IMR-90 (cell line): ENCODE measurements around the gene L3MBTL4. TPM values are rescaled to one million over a fixed set of nuclear protein-coding genes. Genes with fewer than 3 reads are reported as not detected.
A peak's percentile ranks its signal among the peaks of the same experiment; 100 is the strongest.

Experiments used
- ATAC-seq: fragments of 200-7000 bp; cut with Tn5 transposase; 2 replicates; pipeline ENCODE4 v1.9.1; 2020; ENCODE audit warnings: low read depth, mild to moderate bottlenecking, moderate library complexity
- BruUV-seq: library from RNA; stranded (reverse); fragments of 400-500 nt; replicated peaks from 2 replicates; lab custom pipeline; 2021; lab: Mats Ljungman, UMichigan
- CTCF ChIA-PET: fragments of 300-600 bp; formaldehyde crosslinking; extraction: SDS; loops from one replicate; lab custom pipeline; 2021; ENCODE audit warnings: antibody characterized with exemption; lab: Yijun Ruan, JAX
- POLR2A ChIA-PET: fragments of 300-600 bp; sonication (Branson Sonifier 250); formaldehyde crosslinking; loops from one replicate; lab custom pipeline; 2022; ENCODE audit warnings: antibody characterized with exemption; ENCODE audit not compliant: unreplicated experiment; lab: Charles Lee
- DNase-seq: peaks from one replicate; pipeline ENCODE4 v3.0.0; 2013
- H2AFZ ChIP-seq: replicated peaks from 2 replicates; pipeline ENCODE3; 2013; ENCODE audit warnings: low read length, mild to moderate bottlenecking; ENCODE audit not compliant: poor library complexity
- H2AK5ac ChIP-seq: 2 replicates; pipeline ENCODE4 v1.6.1; 2013; ENCODE audit warnings: low read depth, low read length, inconsistent platforms
- H2AK9ac ChIP-seq: replicated peaks from 2 replicates; pipeline ENCODE3; 2013; ENCODE audit warnings: mild to moderate bottlenecking, low read depth, low read length, moderate library complexity; ENCODE audit not compliant: poor library complexity
- H2BK120ac ChIP-seq: 2 replicates; pipeline ENCODE4 v1.6.1; 2013; ENCODE audit warnings: low read depth, low read length, inconsistent platforms
- H2BK15ac ChIP-seq: 3 replicates; pipeline ENCODE4 v1.6.1; 2013; ENCODE audit warnings: low read depth, low read length, inconsistent platforms
- H2BK20ac ChIP-seq: 2 replicates; pipeline ENCODE4 v1.6.1; 2013; ENCODE audit warnings: low read depth, mild to moderate bottlenecking, inconsistent platforms, low read length, moderate library complexity
- H2BK5ac ChIP-seq: 2 replicates; pipeline ENCODE4 v1.6.1; 2013; ENCODE audit warnings: mild to moderate bottlenecking, low read depth, low read length, inconsistent platforms; ENCODE audit not compliant: poor library complexity, severe bottlenecking
- H3K14ac ChIP-seq: replicated peaks from 2 replicates; pipeline ENCODE4 v1.6.1; 2013; ENCODE audit warnings: low read depth, low read length, inconsistent platforms
- H3K18ac ChIP-seq: 2 replicates; pipeline ENCODE4 v1.6.1; 2013; ENCODE audit warnings: low read depth, low read length, control low read depth
- H3K23ac ChIP-seq: 2 replicates; pipeline ENCODE4 v1.6.1; 2013; ENCODE audit warnings: low read depth, low read length, inconsistent platforms
- H3K27ac ChIP-seq: 2 replicates; pipeline ENCODE4 v1.5.1; 2013; ENCODE audit warnings: mild to moderate bottlenecking, control low read depth, low read length; ENCODE audit not compliant: insufficient read depth
- H3K27me3 ChIP-seq: 2 replicates; pipeline ENCODE4 v1.6.1; 2013; ENCODE audit warnings: low read length; ENCODE audit not compliant: control insufficient read depth, insufficient read depth
- H3K36me3 ChIP-seq: 2 replicates; pipeline ENCODE4 v1.6.1; 2013; ENCODE audit warnings: low read length, mixed read lengths; ENCODE audit not compliant: control insufficient read depth, insufficient read depth
- H3K4ac ChIP-seq: 2 replicates; pipeline ENCODE4 v1.6.1; 2013; ENCODE audit warnings: low read depth, low read length, inconsistent platforms
- H3K4me1 ChIP-seq: 2 replicates; pipeline ENCODE4 v1.6.1; 2013; ENCODE audit warnings: low read length, mixed read lengths; ENCODE audit not compliant: control insufficient read depth, insufficient read depth
- H3K4me2 ChIP-seq: 2 replicates; pipeline ENCODE4 v1.6.1; 2013; ENCODE audit warnings: low read depth, mild to moderate bottlenecking, control low read depth, low read length, moderate library complexity
- H3K4me3 ChIP-seq: 2 replicates; pipeline ENCODE4 v1.5.1; 2013; ENCODE audit warnings: low read depth, mild to moderate bottlenecking, control low read depth, low read length, moderate library complexity; ENCODE audit not compliant: insufficient read depth
- H3K56ac ChIP-seq: 2 replicates; pipeline ENCODE4 v1.6.1; 2013; ENCODE audit warnings: low read length, inconsistent platforms; ENCODE audit not compliant: insufficient read depth; ENCODE audit errors: extremely low read depth
- H3K79me1 ChIP-seq, 2 experiments: 2 replicates each; pipeline ENCODE4 v1.6.1; 2013; ENCODE audit warnings: low read length in 2 of 2, inconsistent platforms in 1 of 2, low read depth in 1 of 2
- H3K9ac ChIP-seq: 2 replicates; pipeline ENCODE4 v1.6.1; 2013; ENCODE audit warnings: low read depth, low read length, control low read depth
- H3K9me1 ChIP-seq: 2 replicates; pipeline ENCODE4 v1.6.1; 2013; ENCODE audit warnings: low read length, inconsistent platforms; ENCODE audit not compliant: insufficient read depth
- H3K9me3 ChIP-seq: 2 replicates; pipeline ENCODE4 v1.6.1; 2013; ENCODE audit warnings: low read length; ENCODE audit not compliant: control insufficient read depth, insufficient read depth
- H4K20me1 ChIP-seq: 2 replicates; pipeline ENCODE4 v1.6.1; 2013; ENCODE audit warnings: low read length, inconsistent platforms; ENCODE audit not compliant: insufficient read depth
- H4K5ac ChIP-seq: 2 replicates; pipeline ENCODE4 v1.6.1; 2013; ENCODE audit warnings: mild to moderate bottlenecking, low read depth, low read length, control low read depth
- H4K8ac ChIP-seq, 2 experiments: 2 replicates each; pipeline ENCODE4 v1.6.1; 2013; ENCODE audit warnings: low read depth in 2 of 2, low read length in 2 of 2, control low read depth in 1 of 2, inconsistent platforms in 1 of 2
- H4K91ac ChIP-seq: 2 replicates; pipeline ENCODE4 v1.6.1; 2013; ENCODE audit warnings: low read depth, low read length, inconsistent platforms; ENCODE audit not compliant: insufficient read depth
- BHLHE40 ChIP-seq: fragments of 150-350 bp; IDR thresholded peaks from 2 replicates; pipeline ENCODE4 v1.6.1; 2016; ENCODE audit warnings: mild to moderate bottlenecking, low read depth, low read length
- CEBPB ChIP-seq: IDR thresholded peaks from 2 replicates; pipeline ENCODE4 v1.6.1; 2012; ENCODE audit warnings: low read depth, low read length, improper control_type of control experiment
- CHD1 ChIP-seq: IDR thresholded peaks from 2 replicates; pipeline ENCODE4 v1.6.1; 2012; ENCODE audit warnings: low read depth, low read length, improper control_type of control experiment
- CTCF ChIP-seq: conservative IDR thresholded peaks from 2 replicates; pipeline ENCODE4 v1.5.1; 2012; ENCODE audit warnings: mild to moderate bottlenecking, low read depth, low read length, improper control_type of control experiment
- ELK1 ChIP-seq: fragments of 150-350 bp; IDR thresholded peaks from 2 replicates; pipeline ENCODE4 v1.6.1; 2016; ENCODE audit warnings: low read depth, mild to moderate bottlenecking, low read length, moderate library complexity, borderline replicate concordance
- FOS ChIP-seq: fragments of 150-350 bp; IDR thresholded peaks from 2 replicates; pipeline ENCODE4 v1.6.1; 2016; ENCODE audit warnings: low read depth, low read length
- MXI1 ChIP-seq: IDR thresholded peaks from 2 replicates; pipeline ENCODE4 v1.6.1; 2012; ENCODE audit warnings: low read depth, mild to moderate bottlenecking, low read length, moderate library complexity, borderline replicate concordance
- NFE2L2 ChIP-seq: fragments of 150-350 bp; IDR thresholded peaks from 2 replicates; pipeline ENCODE4 v1.6.1; 2016; ENCODE audit warnings: low read depth, mild to moderate bottlenecking, low read length
- RAD21 ChIP-seq: IDR thresholded peaks from 2 replicates; pipeline ENCODE4 v1.6.1; 2012; ENCODE audit warnings: low read length, improper control_type of control experiment
- RFX5 ChIP-seq: IDR thresholded peaks from 2 replicates; pipeline ENCODE4 v1.8.0; 2012; ENCODE audit warnings: low read depth, mild to moderate bottlenecking, low read length, moderate library complexity
- SMC3 ChIP-seq: fragments of 150-350 bp; IDR thresholded peaks from 2 replicates; pipeline ENCODE4 v1.6.1; 2016; ENCODE audit warnings: low read depth, mild to moderate bottlenecking, antibody characterized with exemption, low read length, moderate library complexity
- USF2 ChIP-seq: fragments of 150-350 bp; IDR thresholded peaks from 2 replicates; pipeline ENCODE4 v1.6.1; 2017; ENCODE audit warnings: mild to moderate bottlenecking, antibody characterized with exemption, low read length, low read depth
- dilution Hi-C: fragments of 300-500 bp; cut with HindIII; formaldehyde crosslinking; loops from one replicate; pipeline ENCODE4 v1.14.3; 2018; ENCODE audit warnings: low sequenced_read_pairs; ENCODE audit not compliant: unreplicated experiment
- in situ Hi-C: fragments of 300-500 bp; cut with MboI; formaldehyde crosslinking; loops from 3 replicates; pipeline ENCODE4 v1.14.3; 2019; ENCODE audit warnings: low sequenced_read_pairs, inconsistent platforms, mixed read lengths
- intact Hi-C: fragments of 100-400 bp; cut with micrococcal nuclease; formaldehyde crosslinking; loops from 2 replicates; pipeline ENCODE4 v1.10.0; 2022
- polyA plus RNA-seq, 3 experiments: library from polyadenylated mRNA; depleted of rRNA; stranded (reverse); fragments of >200 nt; gene quantifications; 2 replicates each; pipeline ENCODE4 v1.2.3, GENCODE V29; 2012; ENCODE audit warnings: low replicate concordance in 1 of 3
- total RNA-seq: library from RNA; depleted of rRNA; stranded (reverse); fragments of >200 nt; gene quantifications from 2 replicates; pipeline ENCODE4 v1.2.3, GENCODE V29; 2012

Gene L3MBTL4
- total and polyA plus RNA-seq, 2 of the 4 experiments (the other 2 are of a cell fraction): under 0.01 to 0.02 TPM

DNA sequence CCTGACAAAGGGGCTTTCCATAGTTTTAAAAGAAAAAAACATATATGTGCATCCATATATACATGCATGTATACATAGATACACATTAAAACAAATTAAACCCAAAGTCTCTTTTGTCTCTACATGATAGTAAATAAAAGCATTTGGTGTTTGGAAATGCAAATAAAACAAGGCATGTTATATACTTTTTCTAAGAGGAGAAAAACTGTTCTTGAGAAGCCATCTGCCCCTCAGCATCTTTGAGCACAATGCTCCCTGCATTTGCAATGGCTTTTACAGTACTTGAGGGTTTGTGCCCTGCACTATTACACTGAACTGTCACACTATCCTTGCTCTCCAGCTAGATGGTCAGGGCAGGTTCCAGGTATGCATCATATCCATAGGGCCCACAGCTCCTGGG lies 210.2 kb downstream of the L3MBTL4 start:
- intact Hi-C loops (no loop called here), dilution Hi-C loops (no loop called here), in situ Hi-C loops (loop anchor here (25.0 kb wide), 1 partner anchor 683 kb away; no protein-coding TSS in a partner anchor)
- no peak overlapping the region for H3K9ac ChIP-seq
- peak overlapping the region; percentile 32; the same call in 1 of the 2 replicates for H2BK120ac ChIP-seq
- peak overlapping the region; percentile 57; the same call in 1 of the 2 replicates for H2BK20ac ChIP-seq
- no peak overlapping the region for H3K18ac ChIP-seq
- ATAC-seq (no peak), DNase-seq (no peak)
- no peak overlapping the region for H4K91ac ChIP-seq
- H3K9me1 ChIP-seq: peaks cover 8% of the 10 kb centered on the region
- no peak overlapping the region; a peak in 1 of 4 replicates for H4K8ac ChIP-seq
- no peak overlapping the region; the same call in 2 of the 3 replicates for H2BK15ac ChIP-seq
- no peak overlapping the region for H2AK9ac ChIP-seq
- peak overlapping the region; percentile 51; the same call in 1 of the 2 replicates for H2AK5ac ChIP-seq
- H3K56ac ChIP-seq: no peak overlapping the region
- no peaks in the 10 kb centered on the region for H3K36me3 ChIP-seq
- no peak overlapping the region for H3K27ac ChIP-seq
- no peak overlapping the region for H2AFZ ChIP-seq
- H2BK5ac ChIP-seq: no peak overlapping the region
- no peaks in the 10 kb centered on the region for H3K79me1 ChIP-seq
- no peaks in the 10 kb centered on the region for H3K9me3 ChIP-seq
- H3K4me1 ChIP-seq: peaks cover 4% of the 10 kb centered on the region; the same call in 1 of the 2 replicates
- no peak overlapping the region for H3K4me2 ChIP-seq
- H3K14ac ChIP-seq: 0 out of 2 replicates have a peak overlapping the region, but pooled peaks have one; percentile 37
- BruUV-seq: no TSS peak
- H4K5ac ChIP-seq: no peak overlapping the region
- ChIA-PET CTCF (interaction anchor here (0.5 kb wide), 1 partner anchor 1232 kb away, joined by 6 read pairs; no protein-coding TSS in a partner anchor), POLR2A (no interaction called here)
- H3K4me3 ChIP-seq: no peak overlapping the region
- no peak for TF ChIP-seq CEBPB
- TF ChIP-seq NFE2L2: no peak
- TF ChIP-seq ELK1: no peak
- no peak for TF ChIP-seq CHD1
- TF ChIP-seq SMC3: no peak
- TF ChIP-seq USF2: no peak
- no peak for TF ChIP-seq MXI1
- TF ChIP-seq RFX5: no peak
- TF ChIP-seq RAD21: no peak
- TF ChIP-seq CTCF: no peak
- no peak for TF ChIP-seq BHLHE40
- no peak for TF ChIP-seq FOS
- no peaks in the 10 kb centered on the region for H4K20me1 ChIP-seq
- no peaks in the 10 kb centered on the region for H3K27me3 ChIP-seq
- no peak overlapping the region for H3K23ac ChIP-seq
- 0 out of 2 replicates have a peak overlapping the region, but pooled peaks have one; percentile 25 for H3K4ac ChIP-seq
